HTERT RPE-1 (cell line): ENCODE data around the gene NHSL2.

Experiments used
- in situ Hi-C: fragments of 300-500 bp; cut with MboI; formaldehyde crosslinking; loops from 4 replicates; pipeline ENCODE4 v1.14.3; 2020; ENCODE audit warnings: low sequenced_read_pairs

NHSL2 gene

GRCh38 chrX:71989768-71990426 lies 79.3 kb downstream of the NHSL2 start:
- in situ Hi-C loops = no loop called here

- in situ Hi-C loops = no loop called here
These were observed 79.9 kb downstream of the NHSL2 start for GRCh38 chrX:71990518-71990917.

GRCh38 chrX:71991164-71991563 lies 80.5 kb downstream of the NHSL2 start:
- in situ Hi-C loops = no loop called here

- in situ Hi-C loops = no loop called here
These were observed 82.1 kb downstream of the NHSL2 start for GRCh38 chrX:71992711-71993110.

GRCh38 chrX:71993371-71993770 lies 82.7 kb downstream of the NHSL2 start:
- in situ Hi-C loops = no loop called here

GRCh38 chrX:71994601-71995000 lies 84.0 kb downstream of the NHSL2 start:
- in situ Hi-C loops = no loop called here

GRCh38 chrX:71995122-71995521 lies 84.5 kb downstream of the NHSL2 start:
- in situ Hi-C loops = no loop called here

- in situ Hi-C loops = no loop called here
These were observed 85.5 kb downstream of the NHSL2 start for GRCh38 chrX:71996136-71996535.

- in situ Hi-C loops = no loop called here
These were observed 86.2 kb downstream of the NHSL2 start for GRCh38 chrX:71996826-71997225.

GRCh38 chrX:71997320-71997719 lies 86.7 kb downstream of the NHSL2 start:
- in situ Hi-C loops = no loop called here

- in situ Hi-C loops = no loop called here
These were observed 88.3 kb downstream of the NHSL2 start for GRCh38 chrX:71998836-71999509.

GRCh38 chrX:71999535-71999934 lies 88.9 kb downstream of the NHSL2 start:
- in situ Hi-C loops = no loop called here

GRCh38 chrX:72001471-72001870 lies 90.8 kb downstream of the NHSL2 start:
- in situ Hi-C loops = no loop called here

- in situ Hi-C loops = no loop called here
These were observed 91.3 kb downstream of the NHSL2 start for GRCh38 chrX:72001906-72002305.

- in situ Hi-C loops = no loop called here
These were observed 92.2 kb downstream of the NHSL2 start for GRCh38 chrX:72002875-72003274.

GRCh38 chrX:72003811-72004750 lies 93.4 kb downstream of the NHSL2 start:
- in situ Hi-C loops = no loop called here

- in situ Hi-C loops = no loop called here
These were observed 94.4 kb downstream of the NHSL2 start for GRCh38 chrX:72005046-72005445.

GRCh38 chrX:72006461-72006860 lies 95.8 kb downstream of the NHSL2 start:
- in situ Hi-C loops = no loop called here

GRCh38 chrX:72009731-72010130 lies 99.1 kb downstream of the NHSL2 start:
- in situ Hi-C loops = no loop called here

- in situ Hi-C loops = no loop called here
These were observed 101.1 kb downstream of the NHSL2 start for GRCh38 chrX:72011734-72012133.

GRCh38 chrX:72015383-72015782 lies 104.7 kb downstream of the NHSL2 start:
- in situ Hi-C loops = no loop called here
